T follicular helper cell (primary cell): ENCODE results near the gene CASP1.

ENCODE experiments used
- DNase-seq: peaks from one replicate; pipeline ENCODE4 v3.0.0-alpha.2; 2020; ENCODE audit warnings: low read depth

The CASP1 gene

GRCh38 chr11:104984808-104985207, 50.1 kb downstream of the CASP1 start:
- no peak for DNase-seq

GRCh38 chr11:104979839-104980238, 55.1 kb downstream of the CASP1 start:
- DNase-seq, result no peak
